ENCODE results near the gene CFAP45.

DNA sequence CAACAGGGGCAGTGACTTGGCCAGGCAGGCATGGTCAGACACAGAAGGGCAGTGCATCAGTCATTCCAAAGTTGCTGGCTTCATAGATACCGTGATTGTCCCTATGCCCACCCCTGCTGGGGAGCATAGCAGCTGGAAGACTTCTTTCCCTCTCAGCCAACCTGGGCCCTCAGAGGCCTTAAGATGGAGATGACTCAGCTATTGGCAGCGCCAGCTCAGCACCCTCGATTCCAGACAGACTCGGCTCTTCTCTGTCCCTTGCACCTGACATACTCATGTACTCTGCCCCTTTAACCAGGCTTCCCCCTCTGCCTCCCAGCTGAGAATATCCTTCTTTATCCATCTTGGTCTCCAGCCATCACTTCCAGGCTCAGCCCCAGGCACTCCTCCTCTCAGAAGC is 56.5 kb downstream of the CFAP45 start:
- TF ChIP-seq EP300 (IDR thresholded peaks at IDR 0.05; ENCODE audit: low read depth) (no peak), POLR2A (IDR thresholded peaks at IDR 0.05) (no peak)
- TF ChIP-seq, protein P1, sequence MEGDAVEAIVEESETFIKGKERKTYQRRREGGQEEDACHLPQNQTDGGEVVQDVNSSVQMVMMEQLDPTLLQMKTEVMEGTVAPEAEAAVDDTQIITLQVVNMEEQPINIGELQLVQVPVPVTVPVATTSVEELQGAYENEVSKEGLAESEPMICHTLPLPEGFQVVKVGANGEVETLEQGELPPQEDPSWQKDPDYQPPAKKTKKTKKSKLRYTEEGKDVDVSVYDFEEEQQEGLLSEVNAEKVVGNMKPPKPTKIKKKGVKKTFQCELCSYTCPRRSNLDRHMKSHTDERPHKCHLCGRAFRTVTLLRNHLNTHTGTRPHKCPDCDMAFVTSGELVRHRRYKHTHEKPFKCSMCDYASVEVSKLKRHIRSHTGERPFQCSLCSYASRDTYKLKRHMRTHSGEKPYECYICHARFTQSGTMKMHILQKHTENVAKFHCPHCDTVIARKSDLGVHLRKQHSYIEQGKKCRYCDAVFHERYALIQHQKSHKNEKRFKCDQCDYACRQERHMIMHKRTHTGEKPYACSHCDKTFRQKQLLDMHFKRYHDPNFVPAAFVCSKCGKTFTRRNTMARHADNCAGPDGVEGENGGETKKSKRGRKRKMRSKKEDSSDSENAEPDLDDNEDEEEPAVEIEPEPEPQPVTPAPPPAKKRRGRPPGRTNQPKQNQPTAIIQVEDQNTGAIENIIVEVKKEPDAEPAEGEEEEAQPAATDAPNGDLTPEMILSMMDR (IDR thresholded peaks at IDR 0.05) = no peak
